GM12878 (cell line): ENCODE results near the gene KRTAP5-2.

Experiments used
- CHD2 ChIP-seq: IDR thresholded peaks from 2 replicates; pipeline ENCODE4 v1.6.1; 2011; ENCODE audit warnings: low read depth, low read length, improper control_type of control experiment, borderline replicate concordance
- EZH2 ChIP-seq: IDR thresholded peaks from 2 replicates; pipeline ENCODE4 v1.6.1; 2012; ENCODE audit warnings: low read depth, mild to moderate bottlenecking, control low read depth, inconsistent platforms, low read length, borderline replicate concordance; ENCODE audit not compliant: control insufficient read depth
- HCFC1 ChIP-seq: fragments of 150-350 bp; IDR thresholded peaks from 2 replicates; pipeline ENCODE4 v1.6.1; 2014; ENCODE audit warnings: low read length
- POLR2A ChIP-seq: IDR thresholded peaks from 2 replicates; pipeline ENCODE4 v1.6.1; 2011; ENCODE audit warnings: low read depth, mild to moderate bottlenecking, low read length
- POLR2AphosphoS5 ChIP-seq: IDR thresholded peaks from 2 replicates; pipeline ENCODE4 v1.6.1; 2011; ENCODE audit warnings: mild to moderate bottlenecking, low read length, inconsistent platforms
- RFX5 ChIP-seq: IDR thresholded peaks from 2 replicates; pipeline ENCODE4 v1.6.1; 2011; ENCODE audit warnings: low read depth, low read length, improper control_type of control experiment
- SREBF2 ChIP-seq: IDR thresholded peaks from 2 replicates; pipeline ENCODE4 v1.6.1; 2012; ENCODE audit warnings: mild to moderate bottlenecking, low read length
- YBX1 ChIP-seq: fragments of 450-650 bp; IDR thresholded peaks from 2 replicates; pipeline ENCODE4 v1.6.1; 2016; ENCODE audit warnings: antibody characterized with exemption
- YY1 ChIP-seq: IDR thresholded peaks from 2 replicates; pipeline ENCODE4 v1.6.1; 2011; ENCODE audit warnings: low read depth, mild to moderate bottlenecking, low read length
- ZNF274 ChIP-seq: IDR thresholded peaks from one replicate; pipeline ENCODE4 v1.8.0; 2011; ENCODE audit not compliant: insufficient read length, insufficient read depth
- TF ChIP-seq, protein P1 (sequence below): IDR thresholded peaks from 2 replicates; pipeline ENCODE4 v1.6.1; 2011; ENCODE audit warnings: low read depth, low read length, improper control_type of control experiment, borderline replicate concordance
- TF ChIP-seq, protein P2 (sequence below), 3 experiments: IDR thresholded peaks in 2 of 3; conservative IDR thresholded peaks in 1 of 3; 2 replicates each; pipeline ENCODE4 v1.5.1; 2011; ENCODE audit warnings: low read depth in 3 of 3, low read length in 3 of 3, mild to moderate bottlenecking in 3 of 3, control low read depth in 2 of 3, moderate library complexity in 2 of 3, inconsistent platforms in 1 of 3, mixed read lengths in 1 of 3; ENCODE audit not compliant: control insufficient read depth in 2 of 3, insufficient read depth in 1 of 3; ENCODE audit errors: extremely low read depth in 1 of 3

DNA sequence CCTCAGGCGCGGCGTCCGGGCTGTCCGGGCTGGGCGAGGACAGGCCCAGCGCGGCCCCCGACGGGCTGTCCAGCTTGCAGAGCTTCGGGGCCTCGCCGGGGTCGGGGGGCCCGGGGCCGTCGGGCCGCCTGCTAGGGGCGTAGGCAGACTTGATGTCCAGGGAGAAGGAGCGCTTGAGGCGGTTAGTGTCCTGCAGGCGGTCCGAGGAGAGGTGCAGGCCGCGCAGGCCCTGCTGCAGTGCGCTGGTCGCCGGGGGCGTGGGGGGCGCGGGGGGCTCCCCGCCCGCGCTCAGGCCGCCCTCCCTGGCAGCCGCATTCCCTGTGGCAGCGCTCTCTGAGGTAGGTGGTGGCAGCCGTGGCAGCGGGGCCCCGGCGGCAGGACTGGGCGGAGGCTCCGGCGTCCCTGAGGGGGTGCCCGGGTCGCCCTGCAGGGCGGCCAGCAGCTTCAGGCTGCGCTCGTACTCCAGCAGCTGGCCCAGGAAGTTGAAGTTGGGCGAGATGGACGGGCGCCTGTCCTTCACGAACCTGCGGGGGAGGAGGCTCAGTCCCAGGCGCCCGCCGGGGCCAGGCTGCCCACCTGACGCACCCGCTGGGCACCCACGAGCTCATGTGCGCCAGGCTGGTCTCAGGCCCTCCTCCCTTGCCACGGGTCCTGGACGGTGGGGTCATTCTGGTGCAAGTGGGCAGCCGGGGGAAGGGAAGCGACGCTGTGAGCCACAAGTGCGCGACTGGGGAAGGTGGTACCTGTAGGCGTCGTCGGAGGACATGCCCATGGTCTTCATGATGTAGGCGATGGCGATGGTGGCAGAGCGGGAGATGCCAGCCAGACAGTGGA lies 40.8 kb downstream of the KRTAP5-2 start:
- TF ChIP-seq, protein P1, sequence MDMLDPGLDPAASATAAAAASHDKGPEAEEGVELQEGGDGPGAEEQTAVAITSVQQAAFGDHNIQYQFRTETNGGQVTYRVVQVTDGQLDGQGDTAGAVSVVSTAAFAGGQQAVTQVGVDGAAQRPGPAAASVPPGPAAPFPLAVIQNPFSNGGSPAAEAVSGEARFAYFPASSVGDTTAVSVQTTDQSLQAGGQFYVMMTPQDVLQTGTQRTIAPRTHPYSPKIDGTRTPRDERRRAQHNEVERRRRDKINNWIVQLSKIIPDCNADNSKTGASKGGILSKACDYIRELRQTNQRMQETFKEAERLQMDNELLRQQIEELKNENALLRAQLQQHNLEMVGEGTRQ: no peak
- TF ChIP-seq EZH2 (no peak), ZNF274 (no peak), POLR2A (no peak), YY1 (no peak), CHD2 (no peak), POLR2AphosphoS5 (no peak), HCFC1 (no peak), SREBF2 (no peak), YBX1 (no peak), RFX5 (no peak)
- TF ChIP-seq, protein P2, sequence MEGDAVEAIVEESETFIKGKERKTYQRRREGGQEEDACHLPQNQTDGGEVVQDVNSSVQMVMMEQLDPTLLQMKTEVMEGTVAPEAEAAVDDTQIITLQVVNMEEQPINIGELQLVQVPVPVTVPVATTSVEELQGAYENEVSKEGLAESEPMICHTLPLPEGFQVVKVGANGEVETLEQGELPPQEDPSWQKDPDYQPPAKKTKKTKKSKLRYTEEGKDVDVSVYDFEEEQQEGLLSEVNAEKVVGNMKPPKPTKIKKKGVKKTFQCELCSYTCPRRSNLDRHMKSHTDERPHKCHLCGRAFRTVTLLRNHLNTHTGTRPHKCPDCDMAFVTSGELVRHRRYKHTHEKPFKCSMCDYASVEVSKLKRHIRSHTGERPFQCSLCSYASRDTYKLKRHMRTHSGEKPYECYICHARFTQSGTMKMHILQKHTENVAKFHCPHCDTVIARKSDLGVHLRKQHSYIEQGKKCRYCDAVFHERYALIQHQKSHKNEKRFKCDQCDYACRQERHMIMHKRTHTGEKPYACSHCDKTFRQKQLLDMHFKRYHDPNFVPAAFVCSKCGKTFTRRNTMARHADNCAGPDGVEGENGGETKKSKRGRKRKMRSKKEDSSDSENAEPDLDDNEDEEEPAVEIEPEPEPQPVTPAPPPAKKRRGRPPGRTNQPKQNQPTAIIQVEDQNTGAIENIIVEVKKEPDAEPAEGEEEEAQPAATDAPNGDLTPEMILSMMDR (IDR thresholded peaks at IDR 0.05 in 2 of 3, conservative IDR thresholded peaks at IDR 0.05 in 1 of 3; ENCODE audit: control insufficient read depth in 2 of 3, extremely low read depth in 1 of 3, insufficient read depth in 1 of 3, low read depth in 3 of 3, low read length in 3 of 3): no peak
